HUES48 (cell line): Measurements from ENCODE around the gene PRKAG1.

Source experiments
- H3K27ac ChIP-seq: one replicate; pipeline ENCODE4 v1.7.0; 2013; ENCODE audit warnings: low read depth, low read length, inconsistent platforms
- H3K27me3 ChIP-seq: 2 replicates; pipeline ENCODE4 v1.6.1; 2013; ENCODE audit warnings: mild to moderate bottlenecking, low read length; ENCODE audit not compliant: control insufficient read depth, insufficient read depth
- H3K36me3 ChIP-seq: 2 replicates; pipeline ENCODE4 v1.6.1; 2013; ENCODE audit warnings: low read length; ENCODE audit not compliant: control insufficient read depth, insufficient read depth
- H3K4me1 ChIP-seq: 2 replicates; pipeline ENCODE4 v1.6.1; 2013; ENCODE audit warnings: mild to moderate bottlenecking, low read length; ENCODE audit not compliant: control insufficient read depth, insufficient read depth
- H3K4me3 ChIP-seq: 2 replicates; pipeline ENCODE4 v1.5.1; 2013; ENCODE audit warnings: mild to moderate bottlenecking, low read depth, low read length
- H3K9ac ChIP-seq: 2 replicates; pipeline ENCODE4 v1.6.1; 2013; ENCODE audit warnings: mild to moderate bottlenecking, low read depth, low read length, moderate library complexity
- H3K9me3 ChIP-seq: 2 replicates; pipeline ENCODE4 v1.6.1; 2013; ENCODE audit warnings: low read length; ENCODE audit not compliant: control insufficient read depth, insufficient read depth

The PRKAG1 gene

GRCh38 chr12:49019120-49019430, 499 bp upstream of the PRKAG1 start:
- Histone ChIP-seq H3K36me3 (peaks cover 29% of the 10 kb centered on the region), H3K27ac (peak overlapping the region; percentile 95), H3K27me3 (no peaks in the 10 kb centered on the region), H3K9ac (peak overlapping the region; percentile 93), H3K4me3 (peak overlapping the region; percentile 85), H3K4me1 (peaks cover 14% of the 10 kb centered on the region), H3K9me3 (no peaks in the 10 kb centered on the region)

DNA sequence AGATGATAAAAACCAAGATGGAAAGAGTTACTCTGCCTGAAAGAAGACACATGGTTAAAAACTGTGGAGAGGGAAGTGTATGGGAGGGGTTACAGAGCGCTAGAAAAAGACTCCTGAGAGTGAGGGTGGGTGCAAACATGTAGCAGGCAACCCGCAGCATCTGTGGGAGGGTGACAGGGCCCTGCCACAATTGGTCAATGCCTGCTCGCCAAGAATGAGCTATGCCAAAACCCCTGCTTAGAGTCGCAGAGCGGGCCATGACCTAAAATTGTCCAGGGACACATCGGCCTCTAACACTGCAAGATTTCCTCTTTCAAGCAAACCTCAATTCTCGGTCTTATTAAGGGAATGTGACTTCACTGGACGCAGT, 700 bp downstream of the PRKAG1 start:
- H3K9ac ChIP-seq = peak overlapping the region; percentile 86
- H3K9me3 ChIP-seq = no peaks in the 10 kb centered on the region
- peaks cover 14% of the 10 kb centered on the region for H3K4me1 ChIP-seq
- H3K4me3 ChIP-seq = peak overlapping the region; percentile 85
- peaks cover 18% of the 10 kb centered on the region for H3K36me3 ChIP-seq
- peak overlapping the region; percentile 95 for H3K27ac ChIP-seq
- H3K27me3 ChIP-seq = no peaks in the 10 kb centered on the region

DNA sequence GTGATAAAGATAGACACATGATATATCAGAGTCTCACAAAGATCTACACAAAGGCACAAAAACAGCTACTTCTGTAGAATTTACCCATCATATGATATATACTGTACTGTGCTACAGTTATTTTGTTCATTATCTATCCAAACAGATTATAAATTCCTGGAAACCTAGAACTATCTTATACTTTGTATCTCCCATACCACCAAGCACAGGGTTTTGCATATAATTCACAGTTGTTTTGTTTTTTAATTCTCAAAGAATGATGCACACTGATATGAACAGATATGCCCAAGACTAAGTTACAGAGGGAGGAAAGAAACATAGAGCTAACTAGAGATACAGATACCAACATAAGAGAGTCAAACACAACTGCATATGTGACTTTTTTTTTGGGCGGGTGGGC, 3.4 kb downstream of the PRKAG1 start:
- Histone ChIP-seq H3K4me1 (peaks cover 14% of the 10 kb centered on the region), H3K9ac (no peak overlapping the region), H3K27me3 (no peaks in the 10 kb centered on the region), H3K4me3 (no peak overlapping the region), H3K36me3 (0 out of 2 replicates have a peak, but pooled peaks cover 3% of the 10 kb centered on the region), H3K9me3 (no peaks in the 10 kb centered on the region), H3K27ac (no peak overlapping the region)

GRCh38 chr12:49014547-49014946, 4.0 kb downstream of the PRKAG1 start:
- H3K27ac ChIP-seq = no peak overlapping the region
- H3K9ac ChIP-seq = no peak overlapping the region
- no peak overlapping the region for H3K4me3 ChIP-seq
- 0 out of 2 replicates have a peak, but pooled peaks cover 3% of the 10 kb centered on the region for H3K36me3 ChIP-seq
- H3K27me3 ChIP-seq = no peaks in the 10 kb centered on the region
- H3K4me1 ChIP-seq = peaks cover 14% of the 10 kb centered on the region
- no peaks in the 10 kb centered on the region for H3K9me3 ChIP-seq

DNA sequence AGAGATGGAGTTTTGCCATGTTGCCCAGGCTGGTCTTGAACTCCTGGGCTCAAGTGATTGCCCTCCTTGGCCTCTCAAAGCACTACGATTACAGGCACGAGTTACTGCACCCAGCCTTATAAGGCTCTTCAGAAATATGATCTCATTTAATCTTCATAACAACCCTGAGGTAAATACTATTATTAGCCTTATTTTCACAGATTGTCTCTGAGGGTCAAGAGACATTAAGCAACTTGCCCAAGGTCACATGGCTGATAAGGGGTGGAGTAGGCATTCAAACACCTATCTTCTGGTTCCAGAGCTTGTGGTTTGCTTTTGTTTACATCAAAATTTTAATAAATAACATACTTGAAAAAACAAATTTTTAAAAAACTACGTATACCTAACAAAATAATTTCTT, 5.1 kb downstream of the PRKAG1 start:
- no peak overlapping the region for H3K27ac ChIP-seq
- H3K36me3 ChIP-seq = 0 out of 2 replicates have a peak, but pooled peaks cover 3% of the 10 kb centered on the region
- H3K4me1 ChIP-seq = peaks cover 12% of the 10 kb centered on the region; the same call in 1 of the 2 replicates
- no peaks in the 10 kb centered on the region for H3K27me3 ChIP-seq
- no peak overlapping the region for H3K4me3 ChIP-seq
- no peaks in the 10 kb centered on the region for H3K9me3 ChIP-seq
- no peak overlapping the region for H3K9ac ChIP-seq

GRCh38 chr12:49012739-49013138, 5.8 kb downstream of the PRKAG1 start:
- Histone ChIP-seq H3K4me1 (peaks cover 8% of the 10 kb centered on the region; the same call in 1 of the 2 replicates), H3K27ac (no peak overlapping the region), H3K9me3 (no peaks in the 10 kb centered on the region), H3K36me3 (0 out of 2 replicates have a peak, but pooled peaks cover 3% of the 10 kb centered on the region), H3K27me3 (no peaks in the 10 kb centered on the region), H3K4me3 (no peak overlapping the region), H3K9ac (no peak overlapping the region)

DNA sequence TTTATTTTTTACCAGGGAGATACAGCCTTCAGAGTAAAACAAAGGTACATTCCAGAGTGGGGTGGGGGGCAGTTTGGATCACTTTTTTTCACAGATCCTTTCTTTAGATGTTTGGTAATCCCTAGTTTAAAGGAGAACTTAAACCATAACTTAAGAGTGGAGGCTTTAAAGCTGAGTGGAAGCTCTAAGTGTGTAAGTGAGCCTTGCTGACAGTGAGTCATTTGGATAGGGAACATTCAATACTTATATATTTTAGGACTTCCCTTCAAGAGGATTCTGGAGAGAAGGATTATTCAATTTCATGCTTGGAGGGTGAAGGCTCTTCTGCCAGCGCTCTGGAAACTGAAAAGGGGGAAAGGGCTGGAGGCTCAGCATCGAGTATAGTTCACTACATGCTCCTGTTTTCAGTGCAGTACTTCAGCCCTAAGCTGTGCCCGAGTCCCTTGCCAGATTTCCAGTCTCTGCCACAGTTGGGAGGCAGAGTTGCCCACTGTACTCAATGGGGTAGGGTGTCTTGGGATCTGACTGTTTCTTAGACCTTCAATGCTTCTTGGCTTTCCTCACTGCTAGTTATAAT, 8.4 kb downstream of the PRKAG1 start:
- H3K9me3 ChIP-seq = no peaks in the 10 kb centered on the region
- H3K9ac ChIP-seq = no peak overlapping the region
- no peaks in the 10 kb centered on the region for H3K27me3 ChIP-seq
- H3K4me3 ChIP-seq = no peak overlapping the region
- H3K36me3 ChIP-seq = peaks cover 6% of the 10 kb centered on the region; the same call in 1 of the 2 replicates
- H3K4me1 ChIP-seq = 0 out of 2 replicates have a peak, but pooled peaks cover 4% of the 10 kb centered on the region
- no peak overlapping the region for H3K27ac ChIP-seq

GRCh38 chr12:49008943-49009342, 9.6 kb downstream of the PRKAG1 start:
- Histone ChIP-seq H3K4me1 (0 out of 2 replicates have a peak, but pooled peaks cover 4% of the 10 kb centered on the region), H3K4me3 (no peak overlapping the region), H3K27me3 (no peaks in the 10 kb centered on the region), H3K9ac (no peak overlapping the region), H3K27ac (no peak overlapping the region), H3K9me3 (no peaks in the 10 kb centered on the region), H3K36me3 (peaks cover 12% of the 10 kb centered on the region; the same call in 1 of the 2 replicates)

DNA sequence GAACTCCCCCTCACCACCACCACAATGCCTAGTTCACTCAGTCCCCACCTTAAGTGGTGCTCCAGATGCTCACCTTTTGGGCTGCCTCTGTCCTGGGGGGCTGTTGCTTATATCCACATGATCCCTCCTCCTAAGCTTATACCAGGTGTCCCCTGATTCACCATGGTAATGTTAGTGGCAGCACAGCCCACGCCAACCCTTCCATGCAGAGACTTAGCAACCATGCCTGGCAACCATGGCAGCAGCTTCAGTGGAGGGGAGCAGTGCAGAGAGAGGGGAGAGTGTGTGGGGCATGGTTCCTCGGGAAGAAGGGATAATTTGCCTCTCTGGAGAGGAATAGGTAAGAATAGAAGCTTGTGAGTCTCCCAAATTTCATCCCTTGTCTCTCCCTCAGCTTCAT, 18.2 kb downstream of the PRKAG1 start:
- Histone ChIP-seq H3K4me3 (no peak overlapping the region), H3K9me3 (no peaks in the 10 kb centered on the region), H3K27ac (no peak overlapping the region), H3K27me3 (peaks cover 61% of the 10 kb centered on the region), H3K9ac (no peak overlapping the region), H3K4me1 (peaks cover 7% of the 10 kb centered on the region; the same call in 1 of the 2 replicates), H3K36me3 (peaks cover 19% of the 10 kb centered on the region; the same call in 1 of the 2 replicates)

GRCh38 chr12:48999371-49000131, 19.0 kb downstream of the PRKAG1 start, which contains the start of gene DDN:
Gene DDN, minus strand, starts transcription at chr12:48999375. Its CDS starts 88 bp downstream, at chr12:48999287.
- Histone ChIP-seq H3K27ac (no peak within 1 kb of the TSS), H3K9ac (no peak within 1 kb of the TSS), H3K36me3 (peaks cover 15% of the 10 kb centered on the region; the same call in 1 of the 2 replicates), H3K4me1 (peaks cover 7% of the 10 kb centered on the region; the same call in 1 of the 2 replicates), H3K27me3 (peaks cover 67% of the 10 kb centered on the region), H3K9me3 (no peaks in the 10 kb centered on the region), H3K4me3 (peak within 1 kb of the TSS; percentile 59)
